ENCODE measurements around the gene MAN1C1.

The MAN1C1 gene

DNA sequence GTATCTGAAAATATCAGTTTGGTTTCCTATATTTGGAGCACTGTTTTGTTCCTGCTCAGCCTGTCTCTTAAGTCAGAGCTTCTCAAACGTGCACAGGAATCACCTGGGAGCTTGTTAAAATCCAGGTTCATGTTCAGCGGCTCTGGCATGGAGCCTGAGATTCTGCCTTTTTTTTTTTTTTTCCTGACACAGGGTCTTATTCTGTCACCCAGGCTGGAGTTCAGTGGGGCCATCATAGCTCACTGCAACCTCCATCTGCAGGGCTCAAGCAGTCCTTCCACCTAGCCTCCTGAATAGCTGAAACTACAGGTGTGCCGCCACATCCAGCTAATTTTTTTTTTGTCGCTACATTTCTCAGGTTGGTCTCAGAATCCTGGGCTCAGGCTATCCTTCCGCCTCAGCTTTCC lies 171.2 kb downstream of the MAN1C1 start:
- no peak for DNase-seq

- DNase-seq, result no peak
These were observed 173.9 kb downstream of the MAN1C1 start for GRCh38 chr1:25790472-25790871.

DNA sequence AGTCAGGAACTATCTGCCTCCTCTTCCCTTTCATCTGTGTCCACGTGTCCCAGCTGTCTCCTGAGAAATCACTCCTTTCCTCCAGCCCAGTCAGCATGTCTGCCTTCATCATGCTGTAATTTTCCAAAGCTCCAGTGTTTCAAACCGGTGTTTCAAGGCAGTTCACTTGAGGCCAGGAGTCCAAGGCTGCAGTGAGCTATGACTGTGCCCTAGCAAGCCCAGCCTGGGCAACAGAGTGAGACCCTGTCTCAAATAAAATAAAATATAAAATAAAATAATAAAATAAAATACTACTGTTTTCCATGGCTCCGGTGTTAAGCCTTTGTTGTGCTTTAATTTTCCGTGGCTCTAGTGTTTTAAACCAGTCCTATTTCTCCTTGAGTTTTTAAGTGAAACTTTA lies 175.5 kb downstream of the MAN1C1 start:
- DNase-seq, result no peak

DNA sequence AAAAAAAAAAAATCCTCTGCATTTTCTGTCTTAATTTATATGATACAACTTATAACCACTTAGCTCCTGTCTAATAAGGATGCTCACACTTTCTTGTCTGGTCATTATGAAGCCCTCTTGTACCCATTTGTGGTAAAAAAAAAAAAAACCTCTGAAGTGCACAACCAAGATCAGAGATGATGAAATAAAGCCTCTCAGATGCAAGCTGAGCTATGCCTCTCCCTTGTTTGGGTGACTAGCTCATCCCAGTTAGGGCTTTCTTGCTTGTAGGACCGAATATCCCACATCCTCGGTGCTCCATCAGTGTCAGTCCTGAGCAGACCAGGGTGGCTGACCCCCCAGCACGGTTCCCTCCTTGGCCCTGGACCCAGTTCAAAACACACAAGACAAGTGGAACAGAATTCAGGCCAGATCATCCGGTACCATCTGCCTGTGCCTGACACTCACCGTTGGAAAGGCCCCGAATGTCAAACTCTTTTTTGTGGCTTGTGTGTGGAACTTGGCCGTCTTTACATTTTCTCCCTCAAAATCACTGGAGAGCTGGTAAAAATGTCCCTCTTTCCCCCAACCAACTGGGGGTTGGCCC lies 177.1 kb downstream of the MAN1C1 start:
- no peak for DNase-seq

DNA sequence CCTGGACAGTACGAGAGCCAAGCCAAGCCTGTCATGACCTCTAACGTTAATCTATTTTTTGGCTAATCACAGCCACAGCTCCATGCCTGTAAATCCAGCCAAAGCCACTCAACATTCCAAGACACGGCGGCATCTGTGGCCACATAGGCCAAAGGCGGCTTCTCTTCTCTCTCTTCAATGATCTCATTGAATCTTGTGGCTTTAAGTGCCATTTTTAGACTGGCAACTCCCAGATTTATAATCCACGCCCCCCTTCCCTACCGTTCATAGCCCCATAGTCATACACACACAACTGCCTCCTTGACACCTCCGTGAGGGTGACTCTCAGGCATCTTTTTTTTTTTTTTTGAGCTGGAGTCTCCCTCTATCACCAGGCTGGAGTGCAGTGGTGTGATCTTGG lies 177.7 kb downstream of the MAN1C1 start:
- no peak for DNase-seq

- DNase-seq, result peak; percentile 22
These were observed 178.6 kb downstream of the MAN1C1 start for GRCh38 chr1:25795211-25795610.

GRCh38 chr1:25795946-25796810 lies 179.6 kb downstream of the MAN1C1 start:
- no peak for DNase-seq

- DNase-seq, result peak; percentile 71
These were observed 180.3 kb downstream of the MAN1C1 start for GRCh38 chr1:25796811-25797458.

DNA sequence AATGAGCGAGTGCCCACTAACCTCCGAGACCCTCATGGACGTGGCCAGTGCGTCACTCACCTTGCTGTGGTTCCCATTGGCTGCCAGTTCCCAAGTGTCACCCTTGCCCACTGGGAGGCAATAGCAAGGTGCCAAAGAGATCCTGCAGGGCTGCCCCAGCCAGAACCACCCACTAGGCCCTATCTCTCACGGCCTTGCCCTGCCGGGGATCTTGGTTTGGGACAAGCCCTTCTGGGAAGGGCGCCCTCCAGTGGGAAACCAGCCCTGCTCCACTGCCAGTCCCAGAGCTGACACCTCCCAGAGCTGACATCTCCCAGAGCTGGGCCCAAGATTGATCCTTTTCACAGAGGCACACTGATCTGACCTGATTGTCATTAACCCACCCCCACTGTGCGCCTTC lies 181.3 kb downstream of the MAN1C1 start:
- no peak for DNase-seq

- no peak for DNase-seq
These were observed 182.2 kb downstream of the MAN1C1 start for GRCh38 chr1:25798666-25799351.

DNA sequence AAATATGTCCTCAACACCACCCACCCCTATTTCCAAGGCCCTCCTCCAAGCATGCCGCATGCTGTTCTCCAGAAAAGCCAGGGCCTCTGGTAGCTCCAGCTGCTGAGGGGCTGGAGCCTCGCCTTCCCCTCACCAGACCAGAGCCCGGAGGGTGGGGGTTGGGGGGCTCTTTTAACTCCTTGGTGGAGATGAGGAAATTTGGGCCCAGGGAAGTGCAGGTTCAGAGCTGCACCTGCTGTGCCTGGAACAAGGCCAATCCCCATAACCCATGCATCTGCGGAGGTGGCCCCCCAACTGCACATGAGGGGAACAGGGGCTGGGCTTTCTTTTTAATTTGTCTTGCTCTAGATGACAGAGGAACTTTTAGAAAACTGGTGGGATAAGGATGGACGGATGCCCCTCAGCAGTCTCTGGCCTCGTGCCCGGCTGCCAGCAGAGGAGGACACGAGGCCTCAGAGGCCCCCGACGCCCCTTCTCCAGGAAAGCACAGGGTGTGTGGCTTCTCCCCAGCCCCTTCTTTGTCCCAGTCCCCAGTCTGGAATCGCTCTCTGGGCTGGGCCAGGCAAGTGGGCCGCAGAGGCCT lies 182.9 kb downstream of the MAN1C1 start:
- DNase-seq, result no peak

GRCh38 chr1:25799935-25800702 lies 183.5 kb downstream of the MAN1C1 start, which contains the start of gene SELENON:
Gene SELENON, plus strand, starts transcription at chr1:25800193. Its CDS starts 38 bp downstream, at chr1:25800231.
- peak; percentile 41 for DNase-seq

GRCh38 chr1:25800703-25801377 lies 184.2 kb downstream of the MAN1C1 start:
- no peak for DNase-seq

DNA sequence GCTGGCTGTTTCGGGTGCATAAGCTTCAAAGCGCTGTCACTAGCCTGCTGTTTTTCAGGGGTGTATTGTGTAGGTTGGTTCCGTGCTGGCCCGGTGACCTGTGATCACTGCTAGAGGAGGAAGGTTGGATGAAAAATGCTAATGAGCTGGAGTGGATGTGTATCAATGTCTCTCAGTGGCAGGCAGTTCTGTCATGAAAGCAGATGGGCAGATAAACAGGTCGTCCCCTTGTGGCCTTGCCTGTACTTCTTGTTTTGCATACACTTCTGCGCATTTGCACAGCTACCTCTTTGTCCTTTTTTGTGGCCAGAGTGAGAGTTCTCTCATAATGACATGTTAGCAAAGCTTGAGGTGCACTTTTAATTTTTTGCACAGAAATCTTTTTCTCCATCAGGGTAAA lies 186.3 kb downstream of the MAN1C1 start:
- no peak for DNase-seq

DNA sequence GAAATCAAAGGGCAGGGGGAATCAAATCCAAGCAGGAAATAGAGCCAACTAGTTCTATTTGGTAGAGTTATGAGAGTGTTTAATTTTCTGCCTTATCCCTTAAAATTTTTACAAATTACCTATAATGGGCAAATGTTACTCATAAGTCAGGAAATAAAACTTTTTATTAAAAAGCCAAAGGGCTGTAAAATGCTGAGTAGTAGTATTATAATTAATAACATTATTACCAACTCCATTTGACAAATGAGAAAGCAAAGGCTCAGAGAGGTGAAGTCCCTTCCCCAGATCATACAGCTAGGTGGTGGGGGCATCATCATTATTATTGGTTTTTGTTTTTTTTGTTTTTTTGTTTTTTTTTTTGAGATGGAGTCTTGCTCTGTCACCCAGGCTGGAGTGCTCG lies 186.8 kb downstream of the MAN1C1 start:
- no peak for DNase-seq

DNA sequence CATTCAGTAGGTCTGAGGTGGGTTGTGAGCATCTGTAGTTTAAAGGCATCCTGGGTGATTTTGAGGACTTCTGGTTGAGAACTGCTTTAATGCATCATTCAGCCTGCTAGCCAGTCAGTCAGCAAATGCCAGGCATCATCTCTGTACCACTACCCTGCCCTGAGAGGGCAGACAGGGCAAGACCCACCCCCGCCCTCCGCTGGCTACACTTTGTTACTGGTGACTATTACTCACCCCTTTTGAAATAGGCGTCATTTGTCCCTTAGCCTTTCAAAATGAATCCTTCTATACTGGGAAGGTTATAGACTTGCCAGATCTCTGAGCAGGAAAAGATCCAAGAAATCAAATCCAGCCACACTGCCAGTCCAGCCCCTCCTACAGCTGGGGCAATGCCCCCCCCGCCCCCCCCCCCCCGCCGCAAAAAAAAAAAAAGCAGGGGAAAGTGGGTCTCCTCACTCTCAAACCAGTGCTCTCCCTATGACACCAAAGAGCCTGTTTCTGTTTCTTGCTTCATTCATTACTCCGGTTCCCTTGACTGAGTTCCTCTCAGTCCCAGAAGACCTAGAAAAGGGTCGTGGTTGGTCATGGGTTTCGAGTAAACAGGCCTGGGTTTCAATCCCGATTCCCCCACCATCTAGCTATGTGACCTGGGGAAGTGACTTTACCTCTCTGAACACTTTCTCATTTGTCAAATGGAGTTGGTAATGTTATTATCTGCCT lies 187.8 kb downstream of the MAN1C1 start:
- no peak for DNase-seq

DNA sequence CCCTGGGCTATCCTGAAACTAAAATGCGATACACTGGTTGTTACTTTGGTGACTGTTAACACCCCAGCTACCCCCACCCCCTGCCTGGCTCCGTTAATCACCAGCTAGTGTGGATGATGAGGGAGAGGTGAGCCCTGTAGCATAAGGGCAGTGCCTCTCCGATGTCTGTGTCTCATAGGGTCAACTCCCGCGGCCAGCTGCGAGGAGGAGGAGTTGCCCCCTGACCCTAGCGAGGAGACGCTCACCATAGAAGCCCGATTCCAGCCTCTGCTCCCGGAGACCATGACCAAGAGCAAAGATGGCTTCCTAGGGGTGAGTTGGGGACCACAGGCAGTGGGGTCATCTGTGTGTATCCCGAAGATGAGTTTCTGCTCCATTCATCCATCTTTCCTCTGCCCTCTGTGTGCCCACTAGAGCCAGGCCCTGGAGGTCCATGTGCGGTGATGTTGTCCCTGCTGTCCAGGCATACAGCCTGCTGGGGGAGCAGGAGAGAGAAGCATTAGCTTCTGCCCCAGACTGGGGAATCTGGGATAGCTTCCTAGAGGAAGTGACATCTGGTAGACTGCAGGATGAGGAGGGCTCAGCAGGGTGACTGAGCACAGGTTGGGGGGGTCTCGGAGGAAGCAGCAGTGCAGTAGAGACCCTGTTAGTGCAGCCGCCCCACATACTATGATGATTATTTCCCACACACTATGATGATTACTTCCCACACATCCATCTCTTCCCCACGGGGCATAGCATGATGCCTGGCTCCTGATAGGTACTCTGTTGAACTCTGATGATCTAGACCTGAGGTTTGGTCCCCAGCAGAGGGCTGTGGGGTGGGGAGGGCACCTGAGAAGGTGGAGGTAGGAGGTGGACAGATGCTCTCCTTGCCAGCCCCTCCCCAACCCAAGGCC lies 188.6 kb downstream of the MAN1C1 start:
- no peak for DNase-seq

GRCh38 chr1:25805863-25806225 lies 189.3 kb downstream of the MAN1C1 start:
- no peak for DNase-seq

- DNase-seq, result peak; percentile 30
These were observed 189.8 kb downstream of the MAN1C1 start for GRCh38 chr1:25806418-25806817.

Data from fibroblast of skin of right quadriceps (primary cell).